ENCODE measurements around the gene CPZ. TPM values are rescaled to one million over a fixed set of nuclear protein-coding genes. Genes with fewer than 3 reads are reported as not detected.

The CPZ gene
- total RNA-seq, 1 experiment from 2014 or later: 37.3 TPM

DNA sequence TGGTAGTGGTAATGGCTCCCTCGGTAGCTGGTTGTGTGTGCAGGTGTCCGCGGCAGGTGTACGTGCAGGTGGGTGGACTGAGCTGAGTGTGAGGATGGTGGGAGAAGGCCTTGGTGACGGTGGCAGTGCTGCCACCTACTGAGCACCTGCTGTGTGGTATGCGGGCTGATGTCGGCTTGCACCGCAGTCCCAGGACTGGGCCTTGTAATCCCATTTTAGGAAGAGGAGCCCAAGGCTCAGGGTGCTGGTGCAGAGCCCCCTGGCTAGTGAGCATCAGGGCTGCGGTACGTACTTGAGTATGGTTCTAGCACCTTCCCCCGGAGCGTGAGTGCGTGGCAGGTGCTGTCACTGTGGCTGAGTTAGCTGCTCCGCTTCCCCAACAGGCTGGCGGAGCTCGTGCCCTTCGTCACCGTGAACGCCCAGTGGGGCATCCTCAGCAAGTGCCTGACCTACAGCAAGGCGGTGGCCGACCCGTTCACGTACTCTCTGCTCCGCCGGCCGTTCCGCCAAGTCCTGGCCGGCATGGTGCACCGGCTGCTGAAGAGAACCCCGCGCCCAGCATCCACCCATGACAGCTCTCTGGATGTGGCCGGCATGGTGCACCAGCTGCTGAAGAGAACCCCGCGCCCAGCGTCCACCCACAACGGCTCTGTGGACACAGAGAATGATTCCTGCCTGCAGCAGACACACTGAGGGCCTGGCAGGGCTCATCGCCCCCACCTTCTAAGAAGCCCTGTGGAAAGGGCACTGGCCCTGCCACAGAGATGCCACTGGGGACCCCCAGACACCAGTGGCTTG is 5.7 kb upstream of the CPZ start:
- Histone ChIP-seq H4K91ac (ENCODE audit: insufficient read length, low read depth, low read length) (no peak overlapping the region), H2AFZ (ENCODE audit: low read length) (no peak overlapping the region), H2BK12ac (ENCODE audit: insufficient read length, low read depth, low read length) (no peak overlapping the region), H3K9ac (ENCODE audit: extremely low read depth, insufficient read length, low read length) (no peak overlapping the region), H2BK20ac (ENCODE audit: low read depth, low read length, poor library complexity, severe bottlenecking) (no peak overlapping the region), H3K79me1 (ENCODE audit: insufficient read depth, low read depth, low read length, poor library complexity, severe bottlenecking) (no peaks in the 10 kb centered on the region), H3K14ac (ENCODE audit: insufficient read depth, low read length) (no peak overlapping the region; the same call in 1 of the 2 replicates), H2BK15ac (ENCODE audit: low read depth, low read length) (no peak overlapping the region), H3K27ac (ENCODE audit: insufficient read length, low read depth, low read length) (no peak overlapping the region), H4K8ac (replicated peaks; ENCODE audit: insufficient read length, low read depth, low read length) (no peak overlapping the region), H3K9me3 (ENCODE audit: control insufficient read depth, low read depth, low read length) (no peaks in the 10 kb centered on the region), H4K5ac (ENCODE audit: insufficient read length, low read depth, low read length) (no peak overlapping the region), H3K27me3 (ENCODE audit: insufficient read depth, low read length) (peaks cover under 1% of the 10 kb centered on the region; the same call in 1 of the 2 replicates), H3K18ac (ENCODE audit: insufficient read length, low read depth, low read length) (no peak overlapping the region), H4K20me1 (ENCODE audit: control insufficient read depth, insufficient read depth, insufficient read length) (no peaks in the 10 kb centered on the region), H2AK5ac (ENCODE audit: insufficient read length, low read length) (no peak overlapping the region), H3K4me2 (ENCODE audit: insufficient read depth, insufficient read length, low read length) (no peak overlapping the region), H3K23me2 (ENCODE audit: insufficient read length, low read depth, low read length, poor library complexity, severe bottlenecking) (no peaks in the 10 kb centered on the region), H3K4me1 (ENCODE audit: insufficient read depth, low read length) (no peaks in the 10 kb centered on the region; the same call in 1 of the 2 replicates), H3K4ac (ENCODE audit: low read depth, low read length) (no peak overlapping the region), H2BK5ac (ENCODE audit: insufficient read length, low read length) (no peak overlapping the region), H3K79me2 (ENCODE audit: insufficient read depth, low read length) (no peaks in the 10 kb centered on the region), H3K56ac (ENCODE audit: insufficient read length, low read depth, low read length) (no peak overlapping the region), H3K23ac (ENCODE audit: insufficient read length, low read depth, low read length) (no peak overlapping the region), H3T11ph (ENCODE audit: low read length) (no peak overlapping the region), H2BK120ac (ENCODE audit: low read depth, low read length, poor library complexity, severe bottlenecking) (no peak overlapping the region)
- no peak overlapping the region for H3K4me3 Mint-ChIP-seq
- no peaks in the 10 kb centered on the region for H3K9me3 Mint-ChIP-seq
- no peak overlapping the region; a peak in 2 of 7 replicates for H3K27ac Mint-ChIP-seq
- H3K4me1 Mint-ChIP-seq: peaks cover 41 to 46% of the 10 kb centered on the region in 2 experiments
- H3K36me3 Mint-ChIP-seq (ENCODE audit: insufficient read depth in 1 of 3, low read depth in 3 of 3): no peaks in the 10 kb centered on the region
- TF ChIP-seq, protein P1, sequence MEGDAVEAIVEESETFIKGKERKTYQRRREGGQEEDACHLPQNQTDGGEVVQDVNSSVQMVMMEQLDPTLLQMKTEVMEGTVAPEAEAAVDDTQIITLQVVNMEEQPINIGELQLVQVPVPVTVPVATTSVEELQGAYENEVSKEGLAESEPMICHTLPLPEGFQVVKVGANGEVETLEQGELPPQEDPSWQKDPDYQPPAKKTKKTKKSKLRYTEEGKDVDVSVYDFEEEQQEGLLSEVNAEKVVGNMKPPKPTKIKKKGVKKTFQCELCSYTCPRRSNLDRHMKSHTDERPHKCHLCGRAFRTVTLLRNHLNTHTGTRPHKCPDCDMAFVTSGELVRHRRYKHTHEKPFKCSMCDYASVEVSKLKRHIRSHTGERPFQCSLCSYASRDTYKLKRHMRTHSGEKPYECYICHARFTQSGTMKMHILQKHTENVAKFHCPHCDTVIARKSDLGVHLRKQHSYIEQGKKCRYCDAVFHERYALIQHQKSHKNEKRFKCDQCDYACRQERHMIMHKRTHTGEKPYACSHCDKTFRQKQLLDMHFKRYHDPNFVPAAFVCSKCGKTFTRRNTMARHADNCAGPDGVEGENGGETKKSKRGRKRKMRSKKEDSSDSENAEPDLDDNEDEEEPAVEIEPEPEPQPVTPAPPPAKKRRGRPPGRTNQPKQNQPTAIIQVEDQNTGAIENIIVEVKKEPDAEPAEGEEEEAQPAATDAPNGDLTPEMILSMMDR (conservative IDR thresholded peaks at IDR 0.05): peak; percentile 29; the same call in 1 of the 3 replicates
- DNase-seq: no peak
- peaks cover 22% of the 10 kb centered on the region for H3K27me3 Mint-ChIP-seq (ENCODE audit: low read depth)
- no CpG with 5 or more reads among the region's 37 CpGs for WGBS (ENCODE audit: extremely low coverage, insufficient read length, low lambda C conversion rate)
